WI38 (cell line): Measurements from ENCODE around the gene DAW1.

Experiments
- H3K4me3 ChIP-seq: 2 replicates; pipeline ENCODE4 v1.5.1; 2011; ENCODE audit warnings: low read depth, mild to moderate bottlenecking, control low read depth, low read length
- CTCF ChIP-seq: IDR thresholded peaks from 2 replicates; pipeline ENCODE4 v1.5.1; 2012; ENCODE audit warnings: low read depth, mild to moderate bottlenecking, control low read depth, low read length

DAW1 gene

GRCh38 chr2:227871375-227871791 is at the start of gene DAW1:
Gene DAW1 (plus strand): TSS chr2:227871631. CDS start chr2:227871690, 59 bp downstream.
- H3K4me3 ChIP-seq: no peak within 1 kb of the TSS
- TF ChIP-seq CTCF: no peak

GRCh38 chr2:227822416-227823003 is 48.9 kb upstream of the DAW1 start:
- no peak for TF ChIP-seq CTCF

GRCh38 chr2:227823922-227824321 is 47.5 kb upstream of the DAW1 start:
- H3K4me3 ChIP-seq: no peak overlapping the region
- TF ChIP-seq CTCF: no peak

More at GRCh38 chr2:227822416-227823003, 48.9 kb upstream of the DAW1 start:
- no peak overlapping the region for H3K4me3 ChIP-seq

- no peak overlapping the region for H3K4me3 ChIP-seq
- no peak for TF ChIP-seq CTCF
Observed at GRCh38 chr2:227824711-227825110, 46.7 kb upstream of the DAW1 start.

- TF ChIP-seq CTCF: no peak
- H3K4me3 ChIP-seq: no peak overlapping the region
Observed at GRCh38 chr2:227826019-227826521, 45.4 kb upstream of the DAW1 start.

- no peak for TF ChIP-seq CTCF
- no peak overlapping the region for H3K4me3 ChIP-seq
Observed at GRCh38 chr2:227826563-227826962, 44.9 kb upstream of the DAW1 start.

- no peak for TF ChIP-seq CTCF
- H3K4me3 ChIP-seq: no peak overlapping the region
Observed at GRCh38 chr2:227827143-227827542, 44.3 kb upstream of the DAW1 start.
